AG09319 (cell line): ENCODE results near the gene ROBO1.

Experiments used
- DNase-seq: peaks from one replicate; pipeline ENCODE4 v3.0.0-alpha.2; 2010; ENCODE audit warnings: low read depth; ENCODE audit errors: extremely low read depth
- CTCF ChIP-seq: IDR thresholded peaks from 2 replicates; pipeline ENCODE4 v1.5.1; 2011; ENCODE audit warnings: low read depth, mild to moderate bottlenecking, inconsistent platforms, low read length, moderate library complexity

ROBO1 gene

GRCh38 chr3:79255292-79255691 is 512.5 kb downstream of the ROBO1 start:
- no peak for DNase-seq
- TF ChIP-seq CTCF, result no peak

DNA sequence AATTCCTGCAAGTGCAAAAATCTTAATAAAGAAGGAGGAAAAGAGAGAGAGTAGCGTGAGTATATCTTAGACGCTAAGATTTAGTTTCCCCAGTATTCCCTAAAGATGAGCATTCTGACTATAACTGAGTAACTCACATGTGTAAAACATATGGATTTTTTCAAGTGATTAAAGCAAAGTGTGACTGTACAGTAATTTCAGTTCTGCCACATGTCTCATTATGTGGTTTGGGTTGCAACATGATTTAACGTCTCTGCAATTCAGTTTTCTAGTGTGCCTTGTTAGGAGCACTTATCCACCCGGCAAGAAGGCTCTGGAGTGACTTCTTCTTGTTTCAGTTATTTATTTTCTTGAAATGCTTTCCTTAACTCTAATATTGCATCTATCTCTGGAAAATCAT is 514.1 kb downstream of the ROBO1 start:
- DNase-seq, result no peak
- TF ChIP-seq CTCF, result no peak

DNA sequence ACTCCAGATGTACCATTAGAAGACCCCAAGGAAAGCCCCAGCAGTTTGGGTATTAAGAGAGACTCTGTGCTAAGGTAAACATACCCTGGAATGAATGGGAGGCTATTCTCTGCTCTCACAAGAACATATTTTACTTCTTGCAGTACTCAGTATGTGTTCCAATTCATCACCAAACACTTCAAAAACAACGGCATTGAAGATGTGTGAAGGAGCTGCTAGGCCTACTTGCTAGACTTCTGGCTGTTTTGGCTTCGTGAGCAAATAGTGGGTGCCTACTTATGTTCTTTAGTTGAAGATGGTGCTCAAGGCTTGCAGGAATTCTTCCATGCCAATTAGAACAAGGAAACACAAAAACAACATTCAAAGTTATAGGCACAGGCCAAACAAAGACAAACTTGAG is 514.5 kb downstream of the ROBO1 start:
- TF ChIP-seq CTCF, result no peak
- no peak for DNase-seq

GRCh38 chr3:79250746-79251145 is 517.1 kb downstream of the ROBO1 start:
- no peak for TF ChIP-seq CTCF
- no peak for DNase-seq

- DNase-seq, result no peak
- TF ChIP-seq CTCF, result no peak
Observed at GRCh38 chr3:79249701-79250100, 518.1 kb downstream of the ROBO1 start.

GRCh38 chr3:79247725-79248043 is 520.1 kb downstream of the ROBO1 start:
- DNase-seq, result no peak
- no peak for TF ChIP-seq CTCF

- TF ChIP-seq CTCF, result no peak
- DNase-seq, result no peak
Observed at GRCh38 chr3:79246875-79247724, 520.7 kb downstream of the ROBO1 start.
